Measurements from ENCODE around the gene WDR1.

WDR1 gene

GRCh38 chr4:10116569-10117358, at the start of gene WDR1:
Gene WDR1 (minus strand): TSS chr4:10116799. CDS start chr4:10116666, 133 bp downstream.
- no peak for FAIRE-seq

- no peak for FAIRE-seq
Measured at GRCh38 chr4:10164877-10165283, 48.3 kb upstream of the WDR1 start.

- FAIRE-seq = no peak
Measured at GRCh38 chr4:10163296-10163695, 46.7 kb upstream of the WDR1 start.

GRCh38 chr4:10162341-10163000, 45.9 kb upstream of the WDR1 start:
- no peak for FAIRE-seq

- FAIRE-seq = no peak
Measured at GRCh38 chr4:10161840-10162239, 45.2 kb upstream of the WDR1 start.

- FAIRE-seq = no peak
Measured at GRCh38 chr4:10161146-10161545, 44.5 kb upstream of the WDR1 start.

- FAIRE-seq = no peak
Measured at GRCh38 chr4:10160281-10160856, 43.8 kb upstream of the WDR1 start.

- FAIRE-seq = no peak
Measured at GRCh38 chr4:10159671-10160070, 43.1 kb upstream of the WDR1 start.

GRCh38 chr4:10158333-10158942, 41.8 kb upstream of the WDR1 start:
- FAIRE-seq = no peak

- no peak for FAIRE-seq
Measured at GRCh38 chr4:10157478-10158332, 41.1 kb upstream of the WDR1 start.

GRCh38 chr4:10154241-10154640, 37.6 kb upstream of the WDR1 start:
- no peak for FAIRE-seq

- no peak for FAIRE-seq
Measured at GRCh38 chr4:10153161-10153560, 36.6 kb upstream of the WDR1 start.

GRCh38 chr4:10151182-10151581, 34.6 kb upstream of the WDR1 start:
- FAIRE-seq = no peak

- FAIRE-seq = no peak
Measured at GRCh38 chr4:10144966-10145365, 28.4 kb upstream of the WDR1 start.

- no peak for FAIRE-seq
Measured at GRCh38 chr4:10144479-10144878, 27.9 kb upstream of the WDR1 start.

GRCh38 chr4:10143171-10143570, 26.6 kb upstream of the WDR1 start:
- FAIRE-seq = no peak

GRCh38 chr4:10140866-10141759, 24.5 kb upstream of the WDR1 start:
- no peak for FAIRE-seq

GRCh38 chr4:10139518-10139917, 22.9 kb upstream of the WDR1 start:
- no peak for FAIRE-seq

GRCh38 chr4:10135260-10135659, 18.7 kb upstream of the WDR1 start:
- FAIRE-seq = no peak

- FAIRE-seq = no peak
Measured at GRCh38 chr4:10134141-10134540, 17.5 kb upstream of the WDR1 start.

GRCh38 chr4:10131202-10131601, 14.6 kb upstream of the WDR1 start:
- FAIRE-seq = no peak
